ENCODE data around the gene CAMTA2. TPM values are rescaled to one million over a fixed set of nuclear protein-coding genes. Genes with fewer than 3 reads are reported as not detected.

The CAMTA2 gene
- total RNA-seq, 4 donors from 2014 or later = 6.9 to 19.6 (median 13.4) TPM

- no peak for DNase-seq
- no peaks in the 10 kb centered on the region for H3K9me3 ChIP-seq
- TF ChIP-seq, protein P1, sequence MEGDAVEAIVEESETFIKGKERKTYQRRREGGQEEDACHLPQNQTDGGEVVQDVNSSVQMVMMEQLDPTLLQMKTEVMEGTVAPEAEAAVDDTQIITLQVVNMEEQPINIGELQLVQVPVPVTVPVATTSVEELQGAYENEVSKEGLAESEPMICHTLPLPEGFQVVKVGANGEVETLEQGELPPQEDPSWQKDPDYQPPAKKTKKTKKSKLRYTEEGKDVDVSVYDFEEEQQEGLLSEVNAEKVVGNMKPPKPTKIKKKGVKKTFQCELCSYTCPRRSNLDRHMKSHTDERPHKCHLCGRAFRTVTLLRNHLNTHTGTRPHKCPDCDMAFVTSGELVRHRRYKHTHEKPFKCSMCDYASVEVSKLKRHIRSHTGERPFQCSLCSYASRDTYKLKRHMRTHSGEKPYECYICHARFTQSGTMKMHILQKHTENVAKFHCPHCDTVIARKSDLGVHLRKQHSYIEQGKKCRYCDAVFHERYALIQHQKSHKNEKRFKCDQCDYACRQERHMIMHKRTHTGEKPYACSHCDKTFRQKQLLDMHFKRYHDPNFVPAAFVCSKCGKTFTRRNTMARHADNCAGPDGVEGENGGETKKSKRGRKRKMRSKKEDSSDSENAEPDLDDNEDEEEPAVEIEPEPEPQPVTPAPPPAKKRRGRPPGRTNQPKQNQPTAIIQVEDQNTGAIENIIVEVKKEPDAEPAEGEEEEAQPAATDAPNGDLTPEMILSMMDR (IDR thresholded peaks at IDR 0.05) = no peak
- no peak for TF ChIP-seq POLR2A (IDR thresholded peaks at IDR 0.05)
- H3K4me3 ChIP-seq = peak overlapping the region; percentile 64 to 75 (median 72)
- no peaks in the 10 kb centered on the region for H3K27me3 ChIP-seq
- H3K27ac ChIP-seq = peak overlapping the region; percentile 89 to 97 (median 94)
- intact Hi-C loops (cut with DNase I) = no loop called here
- H3K4me1 ChIP-seq = peaks cover 51 to 80% (median 52%) of the 10 kb centered on the region in 3 donors
- peaks cover 17 to 71% (median 23%) of the 10 kb centered on the region in 3 donors for H3K36me3 ChIP-seq
- WGBS, 2 donors = 30 to 37% methylated on average over 4 of the region's 4 CpGs
These were observed 46.2 kb downstream of the CAMTA2 start for GRCh38 chr17:4941319-4941610.

DNA sequence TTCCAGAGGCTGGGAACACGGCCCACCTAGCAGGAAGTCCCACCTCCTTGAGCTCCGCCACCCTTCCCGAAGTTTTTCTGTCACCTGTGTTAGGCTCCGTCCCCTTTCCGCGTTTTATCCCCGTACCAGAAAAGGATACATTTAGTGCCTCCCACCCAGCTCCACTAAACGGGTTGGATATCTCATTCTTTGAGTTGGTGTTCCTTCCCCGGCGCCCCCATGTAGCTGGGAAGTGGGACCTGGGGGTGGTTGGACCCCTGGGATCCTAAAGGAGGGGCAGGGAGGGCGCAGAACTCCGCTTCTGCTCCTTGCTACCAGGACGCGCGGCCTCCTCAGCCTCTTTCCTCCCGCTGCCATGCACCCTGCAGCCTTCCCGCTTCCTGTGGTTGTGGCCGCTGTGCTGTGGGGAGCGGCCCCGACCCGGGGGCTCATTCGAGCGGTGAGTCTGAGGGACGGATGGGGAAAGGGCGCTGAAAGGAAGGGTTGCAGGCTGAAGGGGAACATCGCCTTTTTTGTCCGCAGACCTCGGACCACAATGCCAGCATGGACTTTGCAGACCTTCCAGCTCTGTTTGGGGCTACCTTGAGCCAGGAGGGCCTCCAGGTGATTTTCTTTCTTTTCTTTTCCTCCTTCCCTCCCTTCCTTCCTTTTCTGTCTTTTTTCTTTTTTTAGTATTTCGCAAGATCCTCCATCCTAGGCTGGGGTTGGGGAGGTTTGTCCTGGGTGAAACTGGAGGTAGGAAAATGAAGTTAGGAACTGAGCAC, 46.7 kb downstream of the CAMTA2 start:
- no peak for DNase-seq
- no peaks in the 10 kb centered on the region for H3K27me3 ChIP-seq
- no peaks in the 10 kb centered on the region for H3K9me3 ChIP-seq
- H3K27ac ChIP-seq = peak overlapping the region; percentile 89 to 97 (median 94)
- TF ChIP-seq, protein P1 (IDR thresholded peaks at IDR 0.05) = no peak
- no peak for TF ChIP-seq POLR2A (IDR thresholded peaks at IDR 0.05)
- 0 to 2% methylated on average over 9 to 15 of the region's 29 CpGs for WGBS, 2 donors
- H3K4me3 ChIP-seq = peak overlapping the region; percentile 64 to 75 (median 72)
- intact Hi-C loops (cut with DNase I) = no loop called here
- peaks cover 18 to 71% (median 23%) of the 10 kb centered on the region in 3 donors for H3K36me3 ChIP-seq
- peaks cover 46 to 75% (median 48%) of the 10 kb centered on the region in 3 donors for H3K4me1 ChIP-seq

DNA sequence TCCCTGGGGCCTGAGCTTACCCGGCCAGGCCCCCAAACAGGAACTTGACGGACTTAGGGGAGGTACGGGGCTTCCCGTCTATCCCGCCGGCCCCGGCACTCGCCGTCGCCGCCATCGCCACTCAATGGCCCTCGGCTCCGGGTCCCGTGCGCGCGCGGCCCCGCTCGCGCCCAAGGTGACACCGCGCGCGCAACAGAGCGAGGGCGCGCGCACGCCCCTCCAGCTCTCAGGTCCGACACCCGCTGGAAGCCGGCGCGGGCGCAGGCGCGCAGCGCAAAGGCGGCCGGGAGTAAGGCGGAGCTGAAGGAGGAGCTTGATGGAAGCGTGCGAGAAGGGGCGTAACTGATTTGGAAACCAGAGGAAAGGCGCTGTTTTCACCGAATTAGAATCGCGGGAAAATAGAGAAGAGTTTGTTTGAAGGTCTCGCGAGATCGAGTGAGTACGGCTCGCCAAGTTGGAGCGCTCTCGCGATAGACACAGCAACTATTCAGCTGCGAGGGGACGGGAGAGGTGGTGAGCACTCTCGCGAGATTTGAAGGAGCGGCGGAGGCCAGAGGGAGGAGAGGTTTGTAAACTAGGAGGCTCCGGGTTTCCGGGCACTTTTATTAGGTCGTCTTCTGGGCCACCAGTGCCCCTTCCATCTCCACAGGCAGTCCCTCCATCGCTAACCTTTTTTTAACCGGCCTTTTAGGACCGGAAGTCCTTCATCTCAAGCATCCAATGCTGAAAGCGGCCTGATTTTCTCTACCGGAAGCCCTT, 47.5 kb downstream of the CAMTA2 start, which contains the start of the genes RNF167 and SLC25A11:
RNF167 (plus strand) TSS at position 473 of the 759 bp plus-strand sequence. CDS start 642 bp downstream, outside the sequence.
SLC25A11 (minus strand) TSS at position 251 of the 759 bp plus-strand sequence; CDS start at position 115, 136 bp downstream.
- Histone ChIP-seq H3K36me3 (peaks cover 18 to 67% (median 23%) of the 10 kb centered on the region in 3 donors), H3K4me1 (peaks cover 38 to 67% (median 40%) of the 10 kb centered on the region in 3 donors), H3K27ac (peak within 1 kb of the TSS; percentile 89 to 97 (median 94)), H3K4me3 (peak within 1 kb of the TSS; percentile 64 to 75 (median 72)), H3K9me3 (no peaks in the 10 kb centered on the region), H3K27me3 (no peaks in the 10 kb centered on the region)
- peak; percentile 89 for DNase-seq
- peak in 3 of 4 donors; percentile 34 to 70 (median 55) for TF ChIP-seq POLR2A (IDR thresholded peaks at IDR 0.05)
- TF ChIP-seq, protein P1 (IDR thresholded peaks at IDR 0.05) = no peak
- 0% methylated on average over 31 to 41 of the region's 72 CpGs for WGBS, 2 donors
- intact Hi-C loops (cut with DNase I) = no loop called here

- Histone ChIP-seq H3K4me3 (peak overlapping the region; percentile 64 to 75 (median 72)), H3K27me3 (no peaks in the 10 kb centered on the region), H3K27ac (peak overlapping the region; percentile 89 to 97 (median 94)), H3K9me3 (no peaks in the 10 kb centered on the region), H3K4me1 (peaks cover 33 to 65% (median 35%) of the 10 kb centered on the region in 3 donors), H3K36me3 (peaks cover 18 to 62% (median 23%) of the 10 kb centered on the region in 3 donors)
- intact Hi-C loops (cut with DNase I) = no loop called here
- TF ChIP-seq POLR2A (IDR thresholded peaks at IDR 0.05) = no peak
- TF ChIP-seq, protein P1 (IDR thresholded peaks at IDR 0.05) = no peak
- no peak for DNase-seq
- 0% methylated on average over 1 to 2 of the region's 16 CpGs for WGBS, 2 donors
These were observed 48.0 kb downstream of the CAMTA2 start for GRCh38 chr17:4939546-4939795.

All from esophagus squamous epithelium (tissue), 5 donors.